Endometrial microvascular endothelial cells (primary cell): ENCODE measurements around the gene GFOD2. TPM values are rescaled to one million over a fixed set of nuclear protein-coding genes. Genes with fewer than 3 reads are reported as not detected.

ENCODE experiments used
- in situ Hi-C: cut with HindIII; loops from 2 replicates; pipeline ENCODE4 v1.10.0; 2017; ENCODE audit warnings: low sequenced_read_pairs, low pct_unique_long_range_greater_than_20kb; ENCODE audit errors: inconsistent ontology term
- total RNA-seq: library from RNA; depleted of rRNA; stranded (reverse); fragments of >200 nt; gene quantifications from one replicate; pipeline ENCODE4 v1.2.3, GENCODE V29; 2015; ENCODE audit errors: inconsistent ontology term

The GFOD2 gene
- total RNA-seq, 1 donor from 2014 or later: 27.0 TPM

GRCh38 chr16:67736858-67737257 lies 17.7 kb upstream of the GFOD2 start:
- in situ Hi-C loops: no loop called here

GRCh38 chr16:67734731-67735201 lies 15.7 kb upstream of the GFOD2 start:
- in situ Hi-C loops: no loop called here

GRCh38 chr16:67733734-67734470 lies 14.8 kb upstream of the GFOD2 start:
- in situ Hi-C loops: no loop called here

- in situ Hi-C loops: no loop called here
Observed at GRCh38 chr16:67731753-67732095, 12.6 kb upstream of the GFOD2 start.

- in situ Hi-C loops: no loop called here
Observed at GRCh38 chr16:67731071-67731752, 12.1 kb upstream of the GFOD2 start.

- in situ Hi-C loops: no loop called here
Observed at GRCh38 chr16:67730326-67730725, 11.2 kb upstream of the GFOD2 start.

- in situ Hi-C loops: no loop called here
Observed at GRCh38 chr16:67729636-67730248, 10.6 kb upstream of the GFOD2 start.

GRCh38 chr16:67727521-67728485 lies 8.7 kb upstream of the GFOD2 start:
- in situ Hi-C loops: no loop called here

- in situ Hi-C loops: no loop called here
Observed at GRCh38 chr16:67726106-67727034, 7.3 kb upstream of the GFOD2 start.

- in situ Hi-C loops: no loop called here
Observed at GRCh38 chr16:67723911-67724305, 4.8 kb upstream of the GFOD2 start.

GRCh38 chr16:67723151-67723910 lies 4.2 kb upstream of the GFOD2 start:
- in situ Hi-C loops: no loop called here

GRCh38 chr16:67720236-67720635 lies 1.1 kb upstream of the GFOD2 start:
- in situ Hi-C loops: no loop called here

- in situ Hi-C loops: no loop called here
Observed at GRCh38 chr16:67719778-67720144, 645 bp upstream of the GFOD2 start.

GRCh38 chr16:67718668-67719047 lies 458 bp downstream of the GFOD2 start:
- in situ Hi-C loops: no loop called here

GRCh38 chr16:67716097-67716496 lies 3.0 kb downstream of the GFOD2 start:
- in situ Hi-C loops: no loop called here

- in situ Hi-C loops: no loop called here
Observed at GRCh38 chr16:67714522-67714921, 4.6 kb downstream of the GFOD2 start.

- in situ Hi-C loops: no loop called here
Observed at GRCh38 chr16:67713647-67714273, 5.4 kb downstream of the GFOD2 start.
